GM18502 (cell line): Measurements from ENCODE around the gene PTCH1.

ENCODE experiments used
- ATAC-seq: cut with Tn5 transposase; IDR thresholded peaks from one replicate; pipeline ENCODE4 v1.9.1; 2021; ENCODE audit warnings: mild to moderate bottlenecking; ENCODE audit not compliant: unreplicated experiment, poor library complexity

Gene PTCH1

GRCh38 chr9:95413793-95414192 lies 103.0 kb downstream of the PTCH1 start:
- ATAC-seq: no peak

GRCh38 chr9:95411054-95411892 lies 105.5 kb downstream of the PTCH1 start:
- ATAC-seq: no peak

GRCh38 chr9:95409650-95410426 lies 106.9 kb downstream of the PTCH1 start:
- ATAC-seq: no peak

GRCh38 chr9:95407524-95407923 lies 109.2 kb downstream of the PTCH1 start:
- no peak for ATAC-seq

- ATAC-seq: no peak
Observed at GRCh38 chr9:95406121-95406520, 110.7 kb downstream of the PTCH1 start.

- no peak for ATAC-seq
Observed at GRCh38 chr9:95399261-95399660, 117.5 kb downstream of the PTCH1 start.
